ENCODE data around the gene ASIC4. TPM values are rescaled to one million over a fixed set of nuclear protein-coding genes. Genes with fewer than 3 reads are reported as not detected.

Gene ASIC4
- total RNA-seq, 1 donor from 2014 or later, result 0.32 TPM

DNA sequence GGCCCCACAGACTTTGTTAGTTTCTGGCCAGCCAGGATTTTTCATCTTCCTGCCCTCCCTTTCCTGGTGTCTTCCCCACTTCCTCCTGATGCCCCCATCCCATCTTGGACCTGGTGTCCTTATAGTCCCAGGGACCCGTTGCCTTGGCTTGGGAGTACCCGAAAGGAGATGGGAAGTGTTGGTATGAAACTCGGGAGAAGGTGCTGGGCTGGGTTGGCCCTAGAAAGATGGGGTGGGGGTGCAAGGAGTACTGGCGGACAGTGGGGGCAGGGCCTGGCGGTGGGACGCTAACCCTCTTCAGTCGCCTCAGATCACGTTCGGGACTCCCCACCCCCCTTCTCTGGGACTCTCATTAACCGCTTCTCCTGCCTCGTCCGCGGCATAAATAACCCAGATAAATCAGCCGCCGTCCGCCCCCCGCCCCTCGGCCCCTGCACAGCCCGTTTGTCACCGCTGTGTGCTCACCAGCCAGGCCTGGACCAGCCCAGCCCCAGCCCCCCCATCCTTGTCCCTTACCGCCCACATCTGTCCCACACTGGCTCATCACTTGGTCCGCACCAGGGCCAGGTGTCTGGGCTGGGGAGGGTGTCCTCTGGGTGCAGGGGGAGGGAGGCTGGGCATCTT, 3.7 kb upstream of the ASIC4 start:
- intact Hi-C loops (cut with DNase I), result no loop called here
- no peak for DNase-seq (ENCODE audit: low spot score)

GRCh38 chr2:219511547-219512325, 2.5 kb upstream of the ASIC4 start:
- intact Hi-C loops (cut with DNase I), result no loop called here
- no peak for DNase-seq (ENCODE audit: low spot score)

DNA sequence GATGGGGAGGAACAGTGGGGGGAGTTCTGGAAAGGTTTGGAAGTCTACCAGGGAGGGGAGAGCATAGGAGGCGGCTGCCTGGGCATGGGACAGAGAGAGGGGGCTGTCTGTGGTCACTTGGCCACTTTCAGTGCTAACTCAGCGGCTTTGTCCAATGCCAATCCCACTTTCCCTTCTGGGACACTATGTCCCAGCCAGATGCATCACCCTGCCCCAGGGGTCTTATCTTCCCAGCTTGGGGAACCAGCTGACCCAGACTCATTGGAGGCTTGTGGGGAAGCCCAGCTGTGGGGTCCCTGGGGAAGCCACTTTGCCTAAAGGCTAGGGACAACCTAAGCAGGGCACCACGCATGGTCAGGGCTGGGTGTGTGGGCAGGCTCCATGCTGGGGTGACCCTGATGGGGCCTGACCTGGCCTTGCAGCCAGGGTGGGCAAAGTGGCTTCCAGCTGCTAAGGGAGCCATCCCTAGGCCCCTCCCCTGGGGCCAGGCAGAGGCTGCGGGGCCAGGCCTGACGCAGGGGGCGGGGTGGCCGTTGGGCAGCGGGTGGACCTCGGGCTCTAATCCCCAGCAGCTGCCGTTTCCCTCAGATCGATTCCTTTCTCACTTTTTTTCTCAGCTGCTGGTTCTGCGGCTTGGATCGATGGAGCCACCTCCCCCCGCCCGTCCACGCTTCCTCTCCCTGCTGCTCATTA, 1.6 kb upstream of the ASIC4 start:
- intact Hi-C loops (cut with DNase I), result no loop called here
- DNase-seq (ENCODE audit: low spot score), result no peak

- no peak for DNase-seq (ENCODE audit: low spot score)
- intact Hi-C loops (cut with DNase I), result no loop called here
Measured at GRCh38 chr2:219513787-219514186, 495 bp upstream of the ASIC4 start.

DNA sequence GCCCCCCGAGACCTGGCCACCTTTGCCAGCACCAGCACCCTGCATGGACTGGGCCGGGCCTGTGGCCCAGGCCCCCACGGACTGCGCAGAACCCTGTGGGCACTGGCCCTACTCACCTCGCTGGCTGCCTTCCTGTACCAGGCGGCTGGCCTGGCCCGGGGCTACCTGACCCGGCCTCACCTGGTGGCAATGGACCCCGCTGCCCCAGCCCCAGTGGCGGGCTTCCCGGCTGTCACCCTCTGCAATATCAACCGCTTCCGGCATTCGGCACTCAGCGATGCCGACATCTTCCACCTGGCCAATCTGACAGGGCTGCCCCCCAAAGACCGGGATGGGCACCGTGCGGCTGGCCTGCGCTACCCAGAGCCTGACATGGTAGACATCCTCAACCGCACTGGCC, 554 bp downstream of the ASIC4 start:
- intact Hi-C loops (cut with DNase I), result no loop called here
- no peak for DNase-seq (ENCODE audit: low spot score)

DNA sequence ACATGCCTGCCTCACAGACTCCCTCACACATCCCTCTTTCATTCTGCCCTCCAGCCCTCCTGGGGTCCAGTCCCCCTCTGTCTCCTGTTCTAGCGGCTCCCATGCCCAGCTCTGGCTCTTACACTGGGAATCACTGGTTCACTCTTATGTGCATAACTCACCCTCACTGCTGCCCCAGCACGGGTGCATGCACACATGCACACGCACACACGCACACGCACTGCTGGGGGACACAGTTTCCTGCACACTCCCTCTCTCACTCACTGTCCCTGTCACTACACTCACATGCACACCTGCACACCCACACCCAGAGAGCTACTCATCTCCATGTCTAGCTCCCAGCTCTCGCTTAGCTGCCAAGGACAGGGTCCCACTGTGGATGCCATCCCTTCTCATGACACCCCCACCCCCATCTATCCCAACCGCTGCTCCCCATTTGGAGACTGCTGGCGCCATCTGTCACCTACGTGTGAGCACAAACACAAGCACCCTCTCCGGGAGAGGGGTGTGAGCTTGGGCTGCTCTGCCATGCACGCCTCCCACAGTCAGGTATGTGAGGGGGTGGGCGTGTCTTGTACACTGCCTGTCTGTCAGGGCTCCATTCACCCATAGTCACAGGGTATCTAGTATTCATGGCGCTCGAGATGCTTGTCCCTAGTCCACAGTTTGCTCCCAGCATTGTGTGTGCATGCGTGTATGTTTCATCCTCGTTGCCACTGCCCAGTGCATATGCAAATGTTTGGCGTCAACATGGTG, 1.8 kb downstream of the ASIC4 start:
- intact Hi-C loops (cut with DNase I), result no loop called here
- no peak for DNase-seq (ENCODE audit: low spot score)

DNA sequence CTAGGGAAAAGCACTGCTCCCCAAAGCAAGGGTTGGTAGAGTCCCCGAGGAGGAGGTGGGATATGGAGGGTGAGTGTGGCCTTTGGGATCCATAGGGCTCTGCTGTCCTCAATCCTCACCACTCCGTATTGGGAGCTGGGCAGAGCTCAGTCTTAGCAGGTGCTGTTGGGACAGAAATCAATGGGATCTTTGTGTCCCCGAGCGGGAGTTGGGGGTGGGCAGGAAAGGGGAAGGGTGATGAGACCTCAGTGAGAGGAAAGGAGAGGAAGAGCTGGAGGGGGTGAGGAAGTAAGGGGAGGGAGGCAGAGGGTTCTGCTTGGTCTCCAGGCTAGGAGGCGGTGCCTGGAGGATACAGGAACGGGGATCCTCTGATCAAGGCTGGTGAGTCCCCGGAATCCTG, 2.6 kb downstream of the ASIC4 start:
- DNase-seq (ENCODE audit: low spot score), result no peak

GRCh38 chr2:219517954-219518778, 3.9 kb downstream of the ASIC4 start:
- DNase-seq (ENCODE audit: low spot score), result no peak
- intact Hi-C loops (cut with DNase I), result no loop called here

More for the DNA sequence above, 2.6 kb downstream of the ASIC4 start:
- intact Hi-C loops (cut with DNase I), result no loop called here

DNA sequence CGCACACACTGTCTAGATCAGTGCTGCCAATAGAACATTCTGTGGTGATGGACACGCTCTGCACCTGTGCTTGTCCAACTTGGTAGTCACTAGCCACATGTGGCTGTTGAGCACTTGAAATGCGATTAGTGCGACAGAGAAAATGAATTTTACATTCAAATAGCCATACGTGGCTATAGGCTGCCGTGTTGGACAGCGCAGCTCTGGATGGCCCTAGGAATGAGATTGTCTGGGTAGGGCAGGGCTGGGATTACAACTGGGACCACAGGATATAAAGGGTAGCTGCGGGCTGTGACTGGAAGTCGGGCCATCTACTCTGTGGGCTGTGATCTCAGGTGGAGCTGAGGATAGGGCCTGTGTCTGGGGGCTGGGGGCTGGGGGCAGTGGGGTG, 5.2 kb downstream of the ASIC4 start:
- DNase-seq (ENCODE audit: low spot score), result no peak
- intact Hi-C loops (cut with DNase I), result no loop called here

DNA sequence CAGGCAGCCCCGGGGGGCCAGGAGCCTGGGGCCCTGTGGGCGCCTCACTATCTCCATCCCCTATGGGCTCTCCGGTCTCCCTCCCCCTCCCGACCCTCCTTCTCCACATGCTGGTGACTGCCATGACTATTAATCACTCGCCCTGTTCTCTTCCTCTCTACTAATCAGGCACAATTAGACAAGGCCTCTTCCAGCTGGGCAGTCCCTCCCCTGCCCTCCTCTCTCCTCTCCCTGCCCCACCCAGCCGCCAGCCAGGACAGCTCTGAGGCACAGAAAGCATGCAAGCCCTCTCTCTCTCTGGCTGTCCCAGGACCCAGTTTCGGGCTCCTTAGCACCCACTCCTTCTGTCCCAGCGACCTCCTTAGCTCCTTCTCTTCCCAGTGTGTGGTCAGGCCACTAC, 5.8 kb downstream of the ASIC4 start:
- intact Hi-C loops (cut with DNase I), result loop anchor here (2.0 kb wide), 2 partner anchors 61 to 117 kb away; no protein-coding TSS in a partner anchor
- no peak for DNase-seq (ENCODE audit: low spot score)

DNA sequence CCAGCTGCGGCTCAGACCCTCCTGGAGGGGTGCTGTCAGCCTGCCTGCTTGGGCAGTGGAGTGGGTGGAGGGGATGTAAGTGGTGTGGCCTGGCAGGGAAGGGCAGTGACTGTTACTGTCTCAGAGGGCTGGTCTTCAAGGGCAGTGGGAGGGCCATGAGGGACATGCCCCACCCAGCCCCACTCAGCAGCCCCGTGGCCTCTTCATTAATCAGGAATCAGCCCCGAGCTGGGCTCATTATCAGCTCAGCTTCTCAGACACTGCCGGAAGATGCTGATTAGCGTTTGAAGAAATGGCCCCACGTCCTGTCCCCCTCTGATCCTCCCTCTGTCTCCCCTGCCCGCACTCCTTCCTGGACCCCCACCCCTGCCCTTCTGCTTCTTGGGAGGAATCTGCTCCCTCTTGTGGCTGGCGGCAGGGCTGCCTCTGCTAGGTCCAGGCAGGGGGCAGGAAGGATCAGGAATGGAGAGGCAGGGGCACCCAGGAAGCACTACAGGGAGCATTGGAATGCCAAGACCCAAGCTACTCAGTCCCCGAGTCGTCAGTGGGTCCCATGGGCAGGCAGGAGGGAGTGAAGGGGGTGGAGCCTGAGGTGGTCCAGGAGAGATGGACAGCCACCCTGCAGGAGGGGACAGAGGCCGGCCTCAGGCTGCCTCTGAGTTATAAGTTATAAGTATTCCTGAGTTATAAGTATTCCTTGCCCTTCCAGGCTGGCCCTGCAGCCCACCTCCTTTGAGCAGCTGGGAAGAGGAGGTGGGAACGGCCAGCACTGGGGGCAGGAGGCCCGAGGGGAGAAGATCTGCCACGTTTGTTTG, 7.0 kb downstream of the ASIC4 start:
- intact Hi-C loops (cut with DNase I), result loop anchor here (2.0 kb wide), 2 partner anchors 62 to 118 kb away; no protein-coding TSS in a partner anchor
- no peak for DNase-seq (ENCODE audit: low spot score)

DNA sequence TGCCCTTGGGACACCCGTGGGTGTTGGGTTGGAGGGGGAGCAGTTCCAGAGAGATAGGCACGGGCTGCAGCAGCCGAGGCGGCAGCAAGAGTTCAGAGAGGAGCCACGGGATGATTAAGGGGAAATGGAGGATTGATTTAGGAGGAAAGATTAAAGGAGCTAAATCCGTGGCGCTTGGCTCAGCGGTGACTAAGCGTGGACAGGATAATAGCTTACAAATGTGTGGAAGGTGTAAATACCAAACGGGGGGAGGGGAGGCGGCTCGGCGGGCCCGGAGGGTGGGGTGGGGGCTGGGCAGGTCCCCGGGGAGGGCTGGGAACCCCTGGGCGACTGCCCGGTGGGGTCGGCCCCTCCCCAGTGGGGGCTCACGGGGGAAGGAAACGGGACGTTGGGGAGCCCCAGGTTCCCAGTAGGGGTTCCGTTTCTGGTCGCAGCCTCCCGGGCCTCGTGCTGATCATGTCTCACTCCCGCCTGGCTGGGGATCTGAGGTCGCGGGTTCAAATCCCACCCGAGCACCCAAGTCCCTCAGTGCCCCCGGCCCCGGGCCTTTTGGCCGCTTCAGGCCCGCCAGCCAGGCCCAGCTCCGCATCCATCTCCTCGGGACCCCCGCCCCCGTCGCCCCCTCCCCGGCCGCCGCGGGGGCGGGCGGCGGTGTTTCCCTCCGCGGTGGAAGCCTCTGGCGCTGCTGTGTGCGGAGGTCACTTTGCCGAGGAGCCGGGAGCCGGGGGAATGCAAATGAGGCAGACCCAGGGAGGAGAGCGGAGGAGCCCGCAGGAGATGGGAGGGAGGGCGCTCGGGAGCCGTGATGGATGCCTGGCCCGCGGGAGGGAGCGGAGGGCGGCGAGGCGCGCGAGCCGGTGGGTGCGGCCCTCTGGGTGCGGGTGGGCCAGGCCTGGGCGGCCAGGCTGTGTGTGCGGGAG, 8.1 kb downstream of the ASIC4 start:
- no peak for DNase-seq (ENCODE audit: low spot score)
- intact Hi-C loops (cut with DNase I), result no loop called here

GRCh38 chr2:219523031-219523671, 8.9 kb downstream of the ASIC4 start:
- DNase-seq (ENCODE audit: low spot score), result no peak
- intact Hi-C loops (cut with DNase I), result no loop called here

GRCh38 chr2:219524817-219525216, 10.5 kb downstream of the ASIC4 start:
- intact Hi-C loops (cut with DNase I), result loop anchor here (5.0 kb wide), 1 partner anchor 48 kb away; no protein-coding TSS in a partner anchor
- DNase-seq (ENCODE audit: low spot score), result no peak

- intact Hi-C loops (cut with DNase I), result loop anchor here (5.0 kb wide), 1 partner anchor 48 kb away; no protein-coding TSS in a partner anchor
- DNase-seq (ENCODE audit: low spot score), result no peak
Measured at GRCh38 chr2:219525533-219526232, 11.4 kb downstream of the ASIC4 start.
